HFF-Myc (cell line): ENCODE measurements around the gene RFX8.

Experiments
- DNase-seq: peaks from one replicate; pipeline ENCODE4 v3.0.0-alpha.2; 2011; ENCODE audit warnings: low read depth; ENCODE audit errors: extremely low read depth
- H3K4me3 ChIP-seq: replicated peaks from 2 replicates; pipeline ENCODE4 v1.5.1; 2011; ENCODE audit warnings: low read depth, mild to moderate bottlenecking, control low read depth, low read length
- TF ChIP-seq, protein P1 (sequence below): IDR thresholded peaks from 2 replicates; pipeline ENCODE4 v1.5.1; 2012; ENCODE audit warnings: mild to moderate bottlenecking, low read depth, low read length, control low read depth; ENCODE audit errors: missing control alignments

RFX8 gene

GRCh38 chr2:101502095-101502494 is 27.2 kb upstream of the RFX8 start:
- no peak for DNase-seq
- H3K4me3 ChIP-seq, result no peak overlapping the region
- TF ChIP-seq, protein P1, sequence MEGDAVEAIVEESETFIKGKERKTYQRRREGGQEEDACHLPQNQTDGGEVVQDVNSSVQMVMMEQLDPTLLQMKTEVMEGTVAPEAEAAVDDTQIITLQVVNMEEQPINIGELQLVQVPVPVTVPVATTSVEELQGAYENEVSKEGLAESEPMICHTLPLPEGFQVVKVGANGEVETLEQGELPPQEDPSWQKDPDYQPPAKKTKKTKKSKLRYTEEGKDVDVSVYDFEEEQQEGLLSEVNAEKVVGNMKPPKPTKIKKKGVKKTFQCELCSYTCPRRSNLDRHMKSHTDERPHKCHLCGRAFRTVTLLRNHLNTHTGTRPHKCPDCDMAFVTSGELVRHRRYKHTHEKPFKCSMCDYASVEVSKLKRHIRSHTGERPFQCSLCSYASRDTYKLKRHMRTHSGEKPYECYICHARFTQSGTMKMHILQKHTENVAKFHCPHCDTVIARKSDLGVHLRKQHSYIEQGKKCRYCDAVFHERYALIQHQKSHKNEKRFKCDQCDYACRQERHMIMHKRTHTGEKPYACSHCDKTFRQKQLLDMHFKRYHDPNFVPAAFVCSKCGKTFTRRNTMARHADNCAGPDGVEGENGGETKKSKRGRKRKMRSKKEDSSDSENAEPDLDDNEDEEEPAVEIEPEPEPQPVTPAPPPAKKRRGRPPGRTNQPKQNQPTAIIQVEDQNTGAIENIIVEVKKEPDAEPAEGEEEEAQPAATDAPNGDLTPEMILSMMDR, result no peak

GRCh38 chr2:101501443-101501842 is 26.5 kb upstream of the RFX8 start:
- TF ChIP-seq, protein P1, result no peak
- no peak for DNase-seq
- H3K4me3 ChIP-seq, result no peak overlapping the region

DNA sequence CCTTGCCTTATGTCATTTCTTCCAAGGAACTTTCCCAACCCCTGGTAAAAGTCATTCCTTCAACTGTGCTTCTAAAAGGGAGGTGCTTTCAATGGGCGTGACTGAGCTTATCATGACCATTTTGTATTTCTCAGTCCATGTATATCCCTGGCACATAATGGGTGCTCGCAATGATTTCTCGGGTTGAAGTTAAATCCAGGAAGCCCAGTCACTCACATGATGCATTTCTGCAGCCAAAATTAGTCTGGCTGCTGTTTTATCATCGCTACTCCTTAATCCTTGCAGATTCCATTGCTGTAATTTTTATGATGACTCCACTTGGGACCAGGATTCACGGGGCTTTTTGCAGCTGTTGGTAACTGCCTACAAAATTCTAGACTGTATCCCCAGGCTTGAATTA is 25.9 kb upstream of the RFX8 start:
- no peak overlapping the region for H3K4me3 ChIP-seq
- TF ChIP-seq, protein P1, result no peak
- DNase-seq, result no peak

DNA sequence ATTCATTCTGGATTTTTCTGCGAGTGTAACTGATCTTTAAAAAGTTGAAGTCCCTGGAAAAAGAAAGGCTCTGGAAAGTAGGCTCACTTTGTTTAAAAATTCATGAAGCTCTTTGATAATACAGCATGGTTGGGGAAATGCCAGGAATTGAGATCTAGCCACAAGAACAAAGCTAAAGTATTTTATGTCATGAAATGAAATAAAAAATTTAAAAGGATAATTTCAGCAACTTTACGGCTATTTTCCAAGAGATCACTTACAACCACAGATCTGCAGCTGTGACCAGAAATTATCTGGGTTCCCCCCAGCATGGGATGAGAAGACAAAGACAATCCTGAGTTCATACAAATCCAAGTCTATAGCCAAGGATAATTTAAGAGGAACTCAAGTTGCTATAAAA is 25.3 kb upstream of the RFX8 start:
- no peak overlapping the region for H3K4me3 ChIP-seq
- no peak for DNase-seq
- TF ChIP-seq, protein P1, result no peak

DNA sequence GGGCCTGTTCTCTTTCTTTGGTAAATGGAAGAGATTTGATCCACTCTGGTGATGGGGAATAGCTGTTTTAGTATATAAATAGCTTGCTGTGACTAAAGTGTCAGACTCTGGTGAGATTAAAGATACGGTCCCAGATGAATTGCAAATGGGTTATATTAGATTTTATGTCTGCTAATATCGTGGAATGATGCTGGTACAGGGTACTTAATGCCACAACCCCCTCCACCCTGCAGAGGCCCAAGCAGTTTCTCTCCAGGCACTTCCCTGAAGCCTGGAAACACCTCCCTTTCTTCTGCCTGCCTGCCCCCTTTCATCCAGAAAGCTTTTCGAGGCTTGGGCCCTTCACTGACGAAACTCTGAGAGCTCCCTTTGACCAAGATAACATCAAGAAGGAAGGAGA is 21.4 kb upstream of the RFX8 start:
- TF ChIP-seq, protein P1, result no peak
- no peak overlapping the region for H3K4me3 ChIP-seq
- DNase-seq, result no peak

- no peak overlapping the region for H3K4me3 ChIP-seq
- no peak for DNase-seq
- TF ChIP-seq, protein P1, result no peak
Measured at GRCh38 chr2:101492936-101493473, 18.1 kb upstream of the RFX8 start.

DNA sequence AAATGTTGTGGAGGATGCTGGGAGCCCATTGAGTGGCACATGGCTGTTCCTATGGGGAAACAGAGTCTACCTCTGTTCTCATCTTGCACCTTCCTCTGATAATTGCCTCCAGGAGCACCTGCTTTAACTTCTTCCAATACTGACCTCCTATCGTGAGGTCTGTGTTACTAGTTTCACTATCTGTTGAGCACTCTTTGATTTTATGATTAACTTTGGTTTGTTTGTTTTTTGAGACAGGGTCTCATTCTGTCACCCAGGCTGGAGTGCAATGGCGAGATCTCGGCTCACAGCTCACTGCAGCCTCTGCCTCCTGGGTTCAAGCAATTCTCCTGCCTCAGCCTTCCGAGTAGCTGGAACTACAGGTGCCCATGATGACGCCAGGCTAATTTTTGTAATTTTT is 12.1 kb upstream of the RFX8 start:
- TF ChIP-seq, protein P1, result no peak
- DNase-seq, result no peak
- no peak overlapping the region for H3K4me3 ChIP-seq
